GM18498 (cell line): ENCODE measurements around the gene HSPA9.

Source experiments
- ATAC-seq: cut with Tn5 transposase; IDR thresholded peaks from one replicate; pipeline ENCODE4 v1.9.1; 2021; ENCODE audit warnings: mild to moderate bottlenecking, moderate library complexity; ENCODE audit not compliant: unreplicated experiment

The HSPA9 gene

GRCh38 chr5:138596105-138596881 is 21.1 kb upstream of the HSPA9 start:
- ATAC-seq = no peak

GRCh38 chr5:138595180-138595795 is 20.1 kb upstream of the HSPA9 start:
- no peak for ATAC-seq

GRCh38 chr5:138594305-138595058 is 19.3 kb upstream of the HSPA9 start:
- no peak for ATAC-seq

GRCh38 chr5:138588013-138588788 is 13.0 kb upstream of the HSPA9 start:
- no peak for ATAC-seq

- ATAC-seq = no peak
These were observed 10.0 kb upstream of the HSPA9 start for GRCh38 chr5:138585157-138585556.

- ATAC-seq = no peak
These were observed 8.9 kb upstream of the HSPA9 start for GRCh38 chr5:138583984-138584637.

GRCh38 chr5:138582959-138583358 is 7.8 kb upstream of the HSPA9 start:
- ATAC-seq = no peak

- no peak for ATAC-seq
These were observed 5.6 kb upstream of the HSPA9 start for GRCh38 chr5:138580777-138581176.

- no peak for ATAC-seq
These were observed 4.8 kb upstream of the HSPA9 start for GRCh38 chr5:138580001-138580400.

- no peak for ATAC-seq
These were observed 4.3 kb upstream of the HSPA9 start for GRCh38 chr5:138579517-138579863.

GRCh38 chr5:138577452-138577851 is 2.3 kb upstream of the HSPA9 start:
- no peak for ATAC-seq

GRCh38 chr5:138574744-138575193 is 432 bp downstream of the HSPA9 start:
- ATAC-seq = no peak

- ATAC-seq = no peak
These were observed 1.1 kb downstream of the HSPA9 start for GRCh38 chr5:138573949-138574670.

- no peak for ATAC-seq
These were observed 2.0 kb downstream of the HSPA9 start for GRCh38 chr5:138573223-138573622.

GRCh38 chr5:138570871-138571270 is 4.3 kb downstream of the HSPA9 start:
- no peak for ATAC-seq

- no peak for ATAC-seq
These were observed 5.4 kb downstream of the HSPA9 start for GRCh38 chr5:138569782-138570181.

GRCh38 chr5:138568061-138568824 is 7.0 kb downstream of the HSPA9 start:
- no peak for ATAC-seq

GRCh38 chr5:138566792-138567191 is 8.4 kb downstream of the HSPA9 start:
- ATAC-seq = no peak
